B cell (primary cell): ENCODE results near the gene YEATS2. TPM values are rescaled to one million over a fixed set of nuclear protein-coding genes. Genes with fewer than 3 reads are reported as not detected.
"Not testable (repeated sequence)": the region's sequence is repeated elsewhere in the genome, so short reads cannot be mapped to it uniquely, and the experiment has no call there.

Experiments used
- ATAC-seq: fragments of 200-7000 bp; cut with Tn5 transposase; one replicate; pipeline ENCODE4 v1.10.0; 2021; ENCODE audit warnings: low read depth, mild to moderate bottlenecking, moderate number of reproducible peaks, moderate library complexity
- CTCF ChIA-PET: fragments of 350-600 bp; sonication (Branson Sonifier 250); formaldehyde crosslinking; loops from one replicate; lab custom pipeline; 2021; ENCODE audit warnings: antibody characterized with exemption, inconsistent platforms; lab: Charles Lee
- POLR2A ChIA-PET: fragments of 350-600 bp; sonication (Branson Sonifier 250); formaldehyde crosslinking; loops from one replicate; lab custom pipeline; 2021; ENCODE audit warnings: antibody characterized with exemption; lab: Charles Lee
- DNase-seq: peaks from one replicate; pipeline ENCODE4 v3.0.0; 2013
- H2AFZ ChIP-seq: 2 replicates; pipeline ENCODE4 v1.6.1; 2012; ENCODE audit warnings: mild to moderate bottlenecking, low read depth, low read length; ENCODE audit not compliant: insufficient read depth, poor library complexity, severe bottlenecking
- H3K27ac ChIP-seq, 2 donors: 1 replicate in 1 of 2; 2 replicates in 1 of 2; pipeline ENCODE4 v1.5.1; 2012 to 2013; ENCODE audit warnings: low read length in 2 of 2, mild to moderate bottlenecking in 2 of 2, moderate library complexity in 1 of 2
- H3K27me3 ChIP-seq, 4 experiments: fragments of 200-600 bp in 1 of 4; sonication (generic) in 1 of 4; replicated peaks in 1 of 4; 1 replicate in 2 of 4; 2 replicates in 2 of 4; pipeline versions ENCODE4 v1.6.1 to v1.7.0; 2013 to 2016; ENCODE audit warnings: low read length in 3 of 4, mild to moderate bottlenecking in 2 of 4, mixed read lengths in 1 of 4, moderate library complexity in 1 of 4; ENCODE audit not compliant: insufficient read depth in 4 of 4, control insufficient read depth in 3 of 4; ENCODE audit errors: control extremely low read depth in 1 of 4
- H3K36me3 ChIP-seq, 2 experiments: replicated peaks in 1 of 2; 1 replicate in 1 of 2; 2 replicates in 1 of 2; pipeline versions ENCODE4 v1.6.1 to v1.7.1; 2013; ENCODE audit warnings: low read length in 1 of 2; ENCODE audit not compliant: insufficient read depth in 2 of 2, control insufficient read depth in 1 of 2; ENCODE audit errors: control extremely low read depth in 1 of 2, extremely low read depth in 1 of 2
- H3K4me1 ChIP-seq, 2 donors: fragments of 200-600 bp in 1 of 2; sonication (generic) in 1 of 2; 1 replicate in 1 of 2; 2 replicates in 1 of 2; pipeline versions ENCODE4 v1.5.1 to v1.6.1; 2013 to 2017; ENCODE audit warnings: low read length in 2 of 2; ENCODE audit not compliant: control insufficient read depth in 2 of 2, insufficient read depth in 2 of 2
- H3K4me2 ChIP-seq: replicated peaks from 2 replicates; pipeline ENCODE3; 2012; ENCODE audit warnings: mild to moderate bottlenecking, low read depth, low read length; ENCODE audit not compliant: poor library complexity, severe bottlenecking
- H3K4me3 ChIP-seq, 5 experiments: fragments of 200-600 bp in 1 of 5; sonication (generic) in 1 of 5; 1 replicate in 3 of 5; 2 replicates in 2 of 5; pipeline versions ENCODE4 v1.5.1 to v1.7.0; 2011 to 2016; ENCODE audit warnings: low read length in 4 of 5, mild to moderate bottlenecking in 4 of 5, low read depth in 2 of 5, control low read depth in 1 of 5, moderate library complexity in 1 of 5; ENCODE audit not compliant: insufficient read depth in 1 of 5; ENCODE audit errors: control extremely low read depth in 1 of 5, extremely low read depth in 1 of 5
- H3K79me2 ChIP-seq: fragments of 200-600 bp; sonication (generic); one replicate; pipeline ENCODE4 v1.6.0; 2016; ENCODE audit warnings: low read length; ENCODE audit not compliant: control insufficient read depth, insufficient read depth
- H3K9ac ChIP-seq: fragments of 200-600 bp; sonication (generic); 2 replicates; pipeline ENCODE4 v1.6.1; 2017; ENCODE audit warnings: mild to moderate bottlenecking, low read length, moderate library complexity
- H3K9me3 ChIP-seq, 3 donors: one replicate each; pipeline versions ENCODE4 v1.6.1 to v1.7.1; 2013; ENCODE audit warnings: low read length in 2 of 3; ENCODE audit not compliant: control insufficient read depth in 2 of 3, insufficient read depth in 1 of 3; ENCODE audit errors: control extremely low read depth in 1 of 3
- H4K20me1 ChIP-seq: 2 replicates; pipeline ENCODE4 v1.6.0; 2012; ENCODE audit warnings: mild to moderate bottlenecking, low read length; ENCODE audit not compliant: insufficient read depth, control insufficient read depth, poor library complexity, severe bottlenecking
- H3K27ac Mint-ChIP-seq: one replicate; pipeline ENCODE4 v1.8.0; 2021; ENCODE audit warnings: mixed read lengths
- H3K27me3 Mint-ChIP-seq: one replicate; pipeline ENCODE4 v1.8.0; 2021; ENCODE audit warnings: mixed read lengths
- H3K4me1 Mint-ChIP-seq: one replicate; pipeline ENCODE4 v1.8.0; 2021; ENCODE audit warnings: mixed read lengths
- H3K4me3 Mint-ChIP-seq: one replicate; pipeline ENCODE4 v1.8.0; 2021; ENCODE audit warnings: mixed read lengths
- H3K9me3 Mint-ChIP-seq: one replicate; pipeline ENCODE4 v1.8.0; 2022; ENCODE audit warnings: mixed read lengths; ENCODE audit not compliant: insufficient read depth
- EZH2 ChIP-seq: IDR thresholded peaks from 2 replicates; pipeline ENCODE4 v1.6.1; 2012; ENCODE audit warnings: borderline replicate concordance, low read depth, mild to moderate bottlenecking, moderate library complexity, low read length; ENCODE audit not compliant: insufficient read depth, poor library complexity, severe bottlenecking
- WGBS: methylation state at CpG from one replicate; pipeline ENCODE4 v1.1.5; 2013; ENCODE audit warnings: missing lambda C conversion rate; ENCODE audit not compliant: insufficient coverage; 5-methylcytosine and 5-hydroxymethylcytosine counted together
- intact Hi-C: fragments of 100-400 bp; cut with micrococcal nuclease; formaldehyde crosslinking; loops from one replicate; pipeline ENCODE4 v1.10.0; 2022
- polyA plus RNA-seq: library from polyadenylated mRNA; depleted of rRNA; stranded (reverse); fragments of >200 nt; gene quantifications from 2 replicates; pipeline ENCODE4 v1.2.3, GENCODE V29; 2012
- total RNA-seq, 2 donors: library from RNA; stranded (reverse); fragments of 120-200 nt in 1 of 2; gene quantifications; 1 replicate in 1 of 2; 2 replicates in 1 of 2; pipeline versions ENCODE4 v1.2.3 to v1.2.4, GENCODE V29; 2013 to 2022
- TF ChIP-seq, protein P1 (sequence below): fragments of 200-600 bp; IDR thresholded peaks from one replicate; pipeline ENCODE4 v1.8.0; 2022; ENCODE audit warnings: antibody characterized with exemption, mild to moderate bottlenecking

YEATS2 gene
- total and polyA plus RNA-seq, 2 donors (not counting 1 experiment from before 2014, with no cell fraction given), result 21.8 to 26.7 TPM

DNA sequence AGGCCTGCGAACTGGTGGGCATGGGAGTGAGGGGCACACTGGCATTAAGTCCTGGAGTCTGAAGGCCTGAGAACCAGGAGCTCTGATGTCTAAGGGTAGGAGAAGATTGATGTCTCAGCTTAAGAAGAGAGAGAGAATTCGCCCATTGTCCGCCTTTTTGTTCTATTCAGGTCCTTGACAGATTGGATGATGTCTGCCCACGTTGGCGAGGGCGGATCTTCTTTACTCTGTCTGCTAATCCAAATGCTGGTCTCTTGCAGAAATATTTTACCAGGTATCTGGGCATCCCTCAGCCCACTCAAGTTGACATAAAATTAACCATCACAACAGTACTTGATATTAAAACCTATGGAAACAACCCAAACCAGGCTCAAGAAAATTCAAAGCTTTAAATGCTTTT, 83.6 kb downstream of the YEATS2 start:
- Mint-ChIP-seq H3K4me1 (peaks cover 14% of the 10 kb centered on the region), H3K27me3 (no peaks in the 10 kb centered on the region), H3K27ac (no peak overlapping the region), H3K4me3 (no peak overlapping the region), H3K9me3 (no peaks in the 10 kb centered on the region)
- TF ChIP-seq EZH2, result no peak
- TF ChIP-seq, protein P1, sequence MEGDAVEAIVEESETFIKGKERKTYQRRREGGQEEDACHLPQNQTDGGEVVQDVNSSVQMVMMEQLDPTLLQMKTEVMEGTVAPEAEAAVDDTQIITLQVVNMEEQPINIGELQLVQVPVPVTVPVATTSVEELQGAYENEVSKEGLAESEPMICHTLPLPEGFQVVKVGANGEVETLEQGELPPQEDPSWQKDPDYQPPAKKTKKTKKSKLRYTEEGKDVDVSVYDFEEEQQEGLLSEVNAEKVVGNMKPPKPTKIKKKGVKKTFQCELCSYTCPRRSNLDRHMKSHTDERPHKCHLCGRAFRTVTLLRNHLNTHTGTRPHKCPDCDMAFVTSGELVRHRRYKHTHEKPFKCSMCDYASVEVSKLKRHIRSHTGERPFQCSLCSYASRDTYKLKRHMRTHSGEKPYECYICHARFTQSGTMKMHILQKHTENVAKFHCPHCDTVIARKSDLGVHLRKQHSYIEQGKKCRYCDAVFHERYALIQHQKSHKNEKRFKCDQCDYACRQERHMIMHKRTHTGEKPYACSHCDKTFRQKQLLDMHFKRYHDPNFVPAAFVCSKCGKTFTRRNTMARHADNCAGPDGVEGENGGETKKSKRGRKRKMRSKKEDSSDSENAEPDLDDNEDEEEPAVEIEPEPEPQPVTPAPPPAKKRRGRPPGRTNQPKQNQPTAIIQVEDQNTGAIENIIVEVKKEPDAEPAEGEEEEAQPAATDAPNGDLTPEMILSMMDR, result no peak
- Histone ChIP-seq H3K4me3 (no peak overlapping the region), H3K9ac (no peak overlapping the region), H3K27ac (no peak overlapping the region), H3K9me3 (no peaks in the 10 kb centered on the region), H3K79me2 (no peaks in the 10 kb centered on the region), H3K36me3 (peaks cover 16 to 59% of the 10 kb centered on the region in 2 experiments), H3K27me3 (no peaks in the 10 kb centered on the region), H2AFZ (no peak overlapping the region), H4K20me1 (no peaks in the 10 kb centered on the region), H3K4me1 (no peaks in the 10 kb centered on the region), H3K4me2 (no peak overlapping the region)
- intact Hi-C loops, result no loop called here
- no peak for ATAC-seq
- WGBS, result 100% methylated on average over 4 of the region's 6 CpGs
- CTCF ChIA-PET, result no interaction called here
- no peak for DNase-seq
- POLR2A ChIA-PET, result no interaction called here

DNA sequence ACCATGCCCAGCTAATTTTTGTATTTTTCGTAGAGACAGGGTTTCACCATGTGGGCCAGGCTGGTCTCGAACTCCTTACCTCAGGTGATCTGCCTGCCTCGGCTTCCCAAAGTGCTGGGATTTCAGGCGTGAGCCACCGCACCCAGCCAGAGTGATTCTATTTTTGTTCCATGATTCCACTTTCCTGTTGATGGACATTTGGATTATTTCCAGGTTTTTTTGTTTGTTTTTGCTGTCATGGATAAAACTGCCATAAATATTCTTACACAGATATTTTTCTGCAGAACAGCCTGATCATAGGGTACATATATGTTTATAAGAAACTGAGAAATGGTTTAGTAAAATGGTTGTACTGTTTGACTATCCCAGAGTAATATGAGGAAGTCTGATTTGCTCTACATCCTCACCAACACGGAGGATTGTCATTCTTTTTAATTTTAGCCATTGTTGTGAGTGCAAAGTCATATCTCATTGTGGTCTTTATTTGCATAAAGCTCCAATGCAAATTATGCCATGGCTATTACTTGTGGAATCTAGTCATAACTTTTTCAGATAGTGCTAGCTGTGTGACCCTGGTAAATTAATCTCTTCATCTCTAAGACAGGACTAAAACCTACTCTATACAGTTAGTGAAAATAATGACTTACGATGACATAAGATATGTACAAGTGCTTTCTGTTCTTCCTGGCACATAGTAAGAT, 85.1 kb downstream of the YEATS2 start:
- CTCF ChIA-PET, result no interaction called here

DNA sequence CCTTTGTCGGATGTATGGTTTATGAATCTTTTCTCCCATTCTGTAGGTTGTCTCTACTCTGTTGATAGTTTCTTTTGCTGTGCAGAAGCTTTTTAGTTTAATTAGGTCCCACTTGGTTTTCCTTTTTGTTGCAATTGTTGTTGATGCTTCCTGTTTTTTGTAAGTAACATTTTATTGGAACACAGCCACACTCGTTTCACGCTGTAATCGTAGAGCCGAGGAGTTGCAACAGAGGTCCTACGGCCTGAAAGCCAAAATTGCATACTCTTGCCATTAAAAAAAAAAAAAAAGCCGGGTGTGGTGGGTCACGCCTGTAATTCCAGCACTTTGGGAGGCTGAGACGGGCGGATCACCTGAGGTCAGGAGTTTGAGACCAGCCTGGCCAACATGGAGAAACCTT, 86.9 kb downstream of the YEATS2 start:
- H3K9ac ChIP-seq, H3K9me3 Mint-ChIP-seq, intact Hi-C loops, H3K27ac Mint-ChIP-seq, H3K4me3 Mint-ChIP-seq, H3K27ac ChIP-seq, H3K9me3 ChIP-seq, H3K79me2 ChIP-seq, H3K27me3 Mint-ChIP-seq, H3K4me1 ChIP-seq, H2AFZ ChIP-seq, DNase-seq, CTCF ChIA-PET, H4K20me1 ChIP-seq, POLR2A ChIA-PET, H3K27me3 ChIP-seq, H3K4me3 ChIP-seq, H3K4me2 ChIP-seq, ATAC-seq: not testable (repeated sequence)
- peaks cover 16 to 52% of the 10 kb centered on the region in 2 experiments for H3K36me3 ChIP-seq
- WGBS, result over 99% methylated on average over 8 of the region's 10 CpGs
- H3K4me1 Mint-ChIP-seq, result peaks cover 14% of the 10 kb centered on the region

More for the DNA sequence above, 85.1 kb downstream of the YEATS2 start:
- TF ChIP-seq, protein P1, result no peak
- intact Hi-C loops, result no loop called here
- ATAC-seq, result no peak
- peaks cover 17 to 55% of the 10 kb centered on the region in 2 experiments for H3K36me3 ChIP-seq
- H3K9me3 ChIP-seq, result no peaks in the 10 kb centered on the region
- Mint-ChIP-seq H3K27me3 (no peaks in the 10 kb centered on the region), H3K9me3 (no peaks in the 10 kb centered on the region), H3K4me1 (peaks cover 14% of the 10 kb centered on the region), H3K27ac (no peak overlapping the region), H3K4me3 (no peak overlapping the region)
- no peak overlapping the region for H2AFZ ChIP-seq
- H4K20me1 ChIP-seq, result no peaks in the 10 kb centered on the region
- POLR2A ChIA-PET, result no interaction called here
- no peak overlapping the region for H3K4me3 ChIP-seq
- no peak for DNase-seq
- no peak overlapping the region for H3K9ac ChIP-seq
- no peaks in the 10 kb centered on the region for H3K4me1 ChIP-seq
- whole genome bisulfite sequencing, result 100% methylated on average over 5 of the region's 7 CpGs
- H3K27ac ChIP-seq, result no peak overlapping the region
- no peaks in the 10 kb centered on the region for H3K79me2 ChIP-seq
- no peaks in the 10 kb centered on the region for H3K27me3 ChIP-seq
- H3K4me2 ChIP-seq, result no peak overlapping the region
